GM21576 (cell line): ENCODE measurements around the gene FAM83C.

Source experiments
- ATAC-seq: cut with Tn5 transposase; IDR thresholded peaks from one replicate; pipeline ENCODE4 v1.9.1; 2021; ENCODE audit warnings: mild to moderate bottlenecking, moderate library complexity; ENCODE audit not compliant: unreplicated experiment

The FAM83C gene

DNA sequence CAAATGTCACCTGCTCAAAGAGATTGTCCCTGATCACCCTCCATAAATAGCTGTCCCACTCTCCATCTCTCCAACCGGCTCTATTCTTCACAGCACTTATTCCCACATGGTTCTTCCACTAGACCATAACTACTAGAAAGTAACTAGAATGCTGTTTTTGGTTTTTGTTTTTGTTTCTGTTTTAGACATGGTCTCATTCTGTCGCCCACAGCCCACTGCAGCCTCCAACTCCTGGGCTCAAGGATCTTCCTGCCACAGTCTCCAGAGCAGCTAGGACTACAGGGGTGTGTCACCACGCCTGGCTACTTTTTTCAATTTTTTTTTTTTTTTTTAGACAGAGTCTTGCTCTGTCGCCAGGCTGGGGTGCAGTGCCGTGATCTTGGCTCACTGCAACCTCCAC is 53.5 kb downstream of the FAM83C start:
- ATAC-seq = no peak

- ATAC-seq = no peak
These were observed 54.1 kb downstream of the FAM83C start for GRCh38 chr20:35238170-35238569.

DNA sequence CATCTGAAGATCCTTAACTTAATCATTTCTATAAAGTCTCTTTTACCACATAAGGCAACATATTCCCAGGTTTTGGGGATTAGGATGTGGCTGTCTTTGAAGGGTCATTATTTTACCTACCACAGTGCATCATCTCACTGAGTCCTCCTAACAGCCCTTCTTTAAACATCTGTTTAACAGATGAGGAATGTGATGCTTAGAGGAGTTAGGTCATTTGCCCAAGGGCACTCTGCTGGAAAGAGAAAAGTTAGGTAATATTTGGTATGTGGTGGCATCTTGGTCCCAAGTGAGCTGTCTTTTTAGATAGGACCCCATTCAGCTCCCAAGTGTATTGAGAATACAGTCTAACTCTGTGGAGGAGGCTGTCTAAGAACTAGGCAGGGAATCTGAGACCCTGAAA is 54.7 kb downstream of the FAM83C start:
- ATAC-seq = no peak

DNA sequence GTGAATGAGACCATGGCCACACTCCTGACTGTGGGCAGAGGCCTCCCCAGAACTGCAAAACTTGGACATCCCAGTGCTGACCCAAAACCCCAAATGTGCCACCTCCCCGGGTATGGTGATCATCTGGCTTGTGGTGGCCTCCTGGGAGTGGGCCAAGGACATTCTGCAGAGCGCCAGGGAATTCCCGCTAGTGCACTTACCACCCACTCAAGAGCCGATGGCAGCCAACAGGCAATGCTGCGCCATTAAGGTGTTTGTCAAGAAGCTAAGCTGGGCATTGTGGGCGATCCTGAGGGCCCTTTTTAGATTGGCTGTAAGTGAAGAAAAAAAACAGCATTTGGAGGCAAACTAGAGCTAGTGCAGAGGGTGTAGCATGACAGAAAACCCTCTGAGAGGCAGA is 56.3 kb downstream of the FAM83C start:
- ATAC-seq = no peak
